Activated naive CD8-positive, alpha-beta T cell (primary cell): ENCODE results near the gene CPLX4.
A peak's percentile ranks its signal among the peaks of the same experiment; 100 is the strongest.

ENCODE experiments used
- H3K27ac Mint-ChIP-seq: one replicate; pipeline ENCODE4 v1.8.0; 2021; ENCODE audit warnings: mixed read lengths
- H3K27me3 Mint-ChIP-seq: one replicate; pipeline ENCODE4 v1.8.0; 2021; ENCODE audit warnings: mixed read lengths
- H3K36me3 Mint-ChIP-seq: one replicate; pipeline ENCODE4 v1.8.0; 2021; ENCODE audit warnings: mixed read lengths
- H3K4me1 Mint-ChIP-seq: one replicate; pipeline ENCODE4 v1.8.0; 2021; ENCODE audit warnings: low read depth, mixed read lengths
- H3K4me3 Mint-ChIP-seq: one replicate; pipeline ENCODE4 v1.8.0; 2021; ENCODE audit warnings: mild to moderate bottlenecking, mixed read lengths
- H3K9me3 Mint-ChIP-seq: one replicate; pipeline ENCODE4 v1.8.0; 2021; ENCODE audit warnings: low read depth, mixed read lengths

Gene CPLX4

GRCh38 chr18:59318460-59319050, at the start of gene CPLX4:
TSS of gene CPLX4 (minus strand) at chr18:59318649. CDS start at chr18:59318462, 187 bp downstream.
- no peak within 1 kb of the TSS for H3K4me3 Mint-ChIP-seq
- H3K9me3 Mint-ChIP-seq: no peaks in the 10 kb centered on the region
- H3K27ac Mint-ChIP-seq: no peak within 1 kb of the TSS
- no peaks in the 10 kb centered on the region for H3K36me3 Mint-ChIP-seq
- H3K4me1 Mint-ChIP-seq: no peaks in the 10 kb centered on the region
- peaks cover 10% of the 10 kb centered on the region for H3K27me3 Mint-ChIP-seq

GRCh38 chr18:59360381-59360780, 41.9 kb upstream of the CPLX4 start:
- Mint-ChIP-seq H3K4me1 (peaks cover 38% of the 10 kb centered on the region), H3K36me3 (no peaks in the 10 kb centered on the region), H3K27ac (no peak overlapping the region), H3K27me3 (no peaks in the 10 kb centered on the region), H3K9me3 (no peaks in the 10 kb centered on the region), H3K4me3 (peak overlapping the region; percentile 84)

GRCh38 chr18:59359576-59359952, 41.1 kb upstream of the CPLX4 start:
- H3K27ac Mint-ChIP-seq: peak overlapping the region; percentile 50
- no peaks in the 10 kb centered on the region for H3K9me3 Mint-ChIP-seq

GRCh38 chr18:59358712-59359575, 40.5 kb upstream of the CPLX4 start, which contains the start of gene LMAN1:
TSS of gene LMAN1 (minus strand) at chr18:59359265. CDS start at chr18:59359244, 21 bp downstream.
- peaks cover 4% of the 10 kb centered on the region for H3K36me3 Mint-ChIP-seq
- H3K4me1 Mint-ChIP-seq: peaks cover 44% of the 10 kb centered on the region
- H3K9me3 Mint-ChIP-seq: no peaks in the 10 kb centered on the region
- no peaks in the 10 kb centered on the region for H3K27me3 Mint-ChIP-seq
- peak within 1 kb of the TSS; percentile 99 for H3K4me3 Mint-ChIP-seq
- H3K27ac Mint-ChIP-seq: peak within 1 kb of the TSS; percentile 99

More at GRCh38 chr18:59359576-59359952, 41.1 kb upstream of the CPLX4 start:
- no peaks in the 10 kb centered on the region for H3K27me3 Mint-ChIP-seq
- H3K4me1 Mint-ChIP-seq: peaks cover 44% of the 10 kb centered on the region
- H3K36me3 Mint-ChIP-seq: peaks cover 3% of the 10 kb centered on the region
- H3K4me3 Mint-ChIP-seq: peak overlapping the region; percentile 84

- Mint-ChIP-seq H3K36me3 (peaks cover 4% of the 10 kb centered on the region), H3K4me1 (peaks cover 45% of the 10 kb centered on the region), H3K27ac (peak overlapping the region; percentile 99), H3K27me3 (no peaks in the 10 kb centered on the region), H3K9me3 (no peaks in the 10 kb centered on the region), H3K4me3 (peak overlapping the region; percentile 99)
Measured at GRCh38 chr18:59358414-59358711, 39.9 kb upstream of the CPLX4 start.

GRCh38 chr18:59357928-59358327, 39.5 kb upstream of the CPLX4 start:
- peaks cover 4% of the 10 kb centered on the region for H3K36me3 Mint-ChIP-seq
- H3K4me1 Mint-ChIP-seq: peaks cover 46% of the 10 kb centered on the region
- no peaks in the 10 kb centered on the region for H3K9me3 Mint-ChIP-seq
- peak overlapping the region; percentile 99 for H3K27ac Mint-ChIP-seq
- peak overlapping the region; percentile 99 for H3K4me3 Mint-ChIP-seq
- no peaks in the 10 kb centered on the region for H3K27me3 Mint-ChIP-seq

GRCh38 chr18:59354731-59355130, 36.3 kb upstream of the CPLX4 start:
- no peak overlapping the region for H3K4me3 Mint-ChIP-seq
- H3K36me3 Mint-ChIP-seq: peaks cover 18% of the 10 kb centered on the region
- peaks cover 46% of the 10 kb centered on the region for H3K4me1 Mint-ChIP-seq
- H3K9me3 Mint-ChIP-seq: no peaks in the 10 kb centered on the region
- no peak overlapping the region for H3K27ac Mint-ChIP-seq
- H3K27me3 Mint-ChIP-seq: no peaks in the 10 kb centered on the region

- H3K4me1 Mint-ChIP-seq: peaks cover 40% of the 10 kb centered on the region
- H3K36me3 Mint-ChIP-seq: peaks cover 24% of the 10 kb centered on the region
- no peak overlapping the region for H3K27ac Mint-ChIP-seq
- no peaks in the 10 kb centered on the region for H3K27me3 Mint-ChIP-seq
- H3K4me3 Mint-ChIP-seq: no peak overlapping the region
- no peaks in the 10 kb centered on the region for H3K9me3 Mint-ChIP-seq
Measured at GRCh38 chr18:59353079-59353680, 34.7 kb upstream of the CPLX4 start.

GRCh38 chr18:59352250-59352855, 33.9 kb upstream of the CPLX4 start:
- Mint-ChIP-seq H3K4me1 (peaks cover 32% of the 10 kb centered on the region), H3K27ac (peak overlapping the region; percentile 52), H3K27me3 (no peaks in the 10 kb centered on the region), H3K9me3 (no peaks in the 10 kb centered on the region), H3K4me3 (no peak overlapping the region), H3K36me3 (peaks cover 29% of the 10 kb centered on the region)

GRCh38 chr18:59345556-59345955, 27.1 kb upstream of the CPLX4 start:
- H3K4me1 Mint-ChIP-seq: peaks cover 45% of the 10 kb centered on the region

GRCh38 chr18:59344996-59345395, 26.5 kb upstream of the CPLX4 start:
- no peaks in the 10 kb centered on the region for H3K27me3 Mint-ChIP-seq
- H3K9me3 Mint-ChIP-seq: peaks cover 20% of the 10 kb centered on the region
- peaks cover 64% of the 10 kb centered on the region for H3K36me3 Mint-ChIP-seq
- H3K27ac Mint-ChIP-seq: no peak overlapping the region
- no peak overlapping the region for H3K4me3 Mint-ChIP-seq
- H3K4me1 Mint-ChIP-seq: peaks cover 45% of the 10 kb centered on the region

More at GRCh38 chr18:59345556-59345955, 27.1 kb upstream of the CPLX4 start:
- H3K27ac Mint-ChIP-seq: no peak overlapping the region
- peaks cover 64% of the 10 kb centered on the region for H3K36me3 Mint-ChIP-seq
- H3K27me3 Mint-ChIP-seq: no peaks in the 10 kb centered on the region
- H3K9me3 Mint-ChIP-seq: peaks cover 20% of the 10 kb centered on the region
- no peak overlapping the region for H3K4me3 Mint-ChIP-seq

- Mint-ChIP-seq H3K27ac (no peak overlapping the region), H3K36me3 (peaks cover 65% of the 10 kb centered on the region), H3K27me3 (no peaks in the 10 kb centered on the region), H3K4me3 (no peak overlapping the region), H3K4me1 (peaks cover 45% of the 10 kb centered on the region), H3K9me3 (peaks cover 20% of the 10 kb centered on the region)
Measured at GRCh38 chr18:59343926-59344325, 25.5 kb upstream of the CPLX4 start.

- Mint-ChIP-seq H3K36me3 (peaks cover 69% of the 10 kb centered on the region), H3K27me3 (no peaks in the 10 kb centered on the region), H3K4me3 (no peak overlapping the region), H3K27ac (peak overlapping the region; percentile 66), H3K4me1 (peaks cover 45% of the 10 kb centered on the region), H3K9me3 (peaks cover 20% of the 10 kb centered on the region)
Measured at GRCh38 chr18:59340817-59341216, 22.4 kb upstream of the CPLX4 start.

GRCh38 chr18:59340312-59340711, 21.9 kb upstream of the CPLX4 start:
- H3K4me3 Mint-ChIP-seq: no peak overlapping the region
- peaks cover 20% of the 10 kb centered on the region for H3K9me3 Mint-ChIP-seq
- peaks cover 42% of the 10 kb centered on the region for H3K4me1 Mint-ChIP-seq
- H3K27ac Mint-ChIP-seq: peak overlapping the region; percentile 66
- peaks cover 68% of the 10 kb centered on the region for H3K36me3 Mint-ChIP-seq
- no peaks in the 10 kb centered on the region for H3K27me3 Mint-ChIP-seq

- H3K27me3 Mint-ChIP-seq: no peaks in the 10 kb centered on the region
- H3K4me1 Mint-ChIP-seq: peaks cover 1% of the 10 kb centered on the region
- H3K27ac Mint-ChIP-seq: no peak overlapping the region
- H3K36me3 Mint-ChIP-seq: peaks cover 29% of the 10 kb centered on the region
- no peak overlapping the region for H3K4me3 Mint-ChIP-seq
- no peaks in the 10 kb centered on the region for H3K9me3 Mint-ChIP-seq
Measured at GRCh38 chr18:59332986-59333385, 14.5 kb upstream of the CPLX4 start.
